Stimulated activated naive CD8-positive, alpha-beta T cell treated with anti-CD3 and anti-CD28 coated beads, Interleukin-15, Interleukin-2, amounts not matched to agents 100 ng/mL and 50 ng/mL, for 24 hours (primary cell): ENCODE data around the gene OR1F1.
A peak's percentile ranks its signal among the peaks of the same experiment; 100 is the strongest.

Experiments
- H3K27ac Mint-ChIP-seq: one replicate; pipeline ENCODE4 v1.8.0; 2021; ENCODE audit warnings: mild to moderate bottlenecking, mixed read lengths
- H3K27me3 Mint-ChIP-seq: one replicate; pipeline ENCODE4 v1.8.0; 2021; ENCODE audit warnings: mixed read lengths
- H3K36me3 Mint-ChIP-seq: one replicate; pipeline ENCODE4 v1.8.0; 2021; ENCODE audit warnings: low read depth, mixed read lengths
- H3K4me1 Mint-ChIP-seq: one replicate; pipeline ENCODE4 v1.8.0; 2021; ENCODE audit warnings: low read depth, mixed read lengths
- H3K4me3 Mint-ChIP-seq: one replicate; pipeline ENCODE4 v1.8.0; 2021; ENCODE audit warnings: mild to moderate bottlenecking, mixed read lengths
- H3K9me3 Mint-ChIP-seq: one replicate; pipeline ENCODE4 v1.8.0; 2021; ENCODE audit warnings: mixed read lengths

Gene OR1F1

GRCh38 chr16:3147046-3147756 is 40.8 kb upstream of the OR1F1 start:
- H3K4me3 Mint-ChIP-seq, result no peak overlapping the region
- H3K4me1 Mint-ChIP-seq, result peaks cover 24% of the 10 kb centered on the region
- peaks cover 5% of the 10 kb centered on the region for H3K36me3 Mint-ChIP-seq
- H3K9me3 Mint-ChIP-seq, result no peaks in the 10 kb centered on the region
- H3K27ac Mint-ChIP-seq, result no peak overlapping the region
- no peaks in the 10 kb centered on the region for H3K27me3 Mint-ChIP-seq

- no peak overlapping the region for H3K4me3 Mint-ChIP-seq
- H3K36me3 Mint-ChIP-seq, result peaks cover 3% of the 10 kb centered on the region
- no peak overlapping the region for H3K27ac Mint-ChIP-seq
- H3K9me3 Mint-ChIP-seq, result no peaks in the 10 kb centered on the region
- peaks cover 29% of the 10 kb centered on the region for H3K4me1 Mint-ChIP-seq
- peaks cover 4% of the 10 kb centered on the region for H3K27me3 Mint-ChIP-seq
These were observed 40.3 kb upstream of the OR1F1 start for GRCh38 chr16:3147757-3148104.

GRCh38 chr16:3148256-3149192 is 39.5 kb upstream of the OR1F1 start:
- Mint-ChIP-seq H3K4me3 (peak overlapping the region; percentile 86), H3K4me1 (peaks cover 31% of the 10 kb centered on the region), H3K27ac (no peak overlapping the region)

GRCh38 chr16:3149193-3149530 is 38.8 kb upstream of the OR1F1 start:
- peaks cover 5% of the 10 kb centered on the region for H3K36me3 Mint-ChIP-seq
- peak overlapping the region; percentile 86 for H3K4me3 Mint-ChIP-seq
- no peak overlapping the region for H3K27ac Mint-ChIP-seq

More at GRCh38 chr16:3148256-3149192, 39.5 kb upstream of the OR1F1 start:
- peaks cover 5% of the 10 kb centered on the region for H3K27me3 Mint-ChIP-seq
- H3K9me3 Mint-ChIP-seq, result no peaks in the 10 kb centered on the region
- H3K36me3 Mint-ChIP-seq, result peaks cover 5% of the 10 kb centered on the region

GRCh38 chr16:3149630-3150345 is 38.2 kb upstream of the OR1F1 start:
- Mint-ChIP-seq H3K4me1 (peaks cover 31% of the 10 kb centered on the region), H3K27ac (peak overlapping the region; percentile 84), H3K4me3 (peak overlapping the region; percentile 86), H3K27me3 (peaks cover 5% of the 10 kb centered on the region), H3K36me3 (peaks cover 5% of the 10 kb centered on the region), H3K9me3 (no peaks in the 10 kb centered on the region)

More at GRCh38 chr16:3149193-3149530, 38.8 kb upstream of the OR1F1 start:
- peaks cover 5% of the 10 kb centered on the region for H3K27me3 Mint-ChIP-seq
- peaks cover 31% of the 10 kb centered on the region for H3K4me1 Mint-ChIP-seq
- no peaks in the 10 kb centered on the region for H3K9me3 Mint-ChIP-seq

GRCh38 chr16:3150346-3151218 is 37.4 kb upstream of the OR1F1 start:
- Mint-ChIP-seq H3K9me3 (no peaks in the 10 kb centered on the region), H3K27me3 (peaks cover 5% of the 10 kb centered on the region), H3K4me1 (peaks cover 31% of the 10 kb centered on the region), H3K4me3 (peak overlapping the region; percentile 86), H3K27ac (peak overlapping the region; percentile 85), H3K36me3 (peaks cover 5% of the 10 kb centered on the region)

- peak overlapping the region; percentile 91 for H3K27ac Mint-ChIP-seq
- H3K36me3 Mint-ChIP-seq, result peaks cover 5% of the 10 kb centered on the region
- peaks cover 31% of the 10 kb centered on the region for H3K4me1 Mint-ChIP-seq
- peak overlapping the region; percentile 80 for H3K4me3 Mint-ChIP-seq
- no peaks in the 10 kb centered on the region for H3K9me3 Mint-ChIP-seq
- peaks cover 5% of the 10 kb centered on the region for H3K27me3 Mint-ChIP-seq
These were observed 36.1 kb upstream of the OR1F1 start for GRCh38 chr16:3152027-3152276.

GRCh38 chr16:3152277-3152990 is 35.6 kb upstream of the OR1F1 start:
- Mint-ChIP-seq H3K9me3 (no peaks in the 10 kb centered on the region), H3K27ac (peak overlapping the region; percentile 91), H3K36me3 (peaks cover 5% of the 10 kb centered on the region), H3K27me3 (peaks cover 10% of the 10 kb centered on the region), H3K4me1 (peaks cover 36% of the 10 kb centered on the region), H3K4me3 (peak overlapping the region; percentile 80)

- peaks cover 5% of the 10 kb centered on the region for H3K36me3 Mint-ChIP-seq
- peaks cover 42% of the 10 kb centered on the region for H3K4me1 Mint-ChIP-seq
- no peaks in the 10 kb centered on the region for H3K9me3 Mint-ChIP-seq
- H3K27me3 Mint-ChIP-seq, result peaks cover 15% of the 10 kb centered on the region
- peak overlapping the region; percentile 91 for H3K27ac Mint-ChIP-seq
- peak overlapping the region; percentile 80 for H3K4me3 Mint-ChIP-seq
These were observed 35.0 kb upstream of the OR1F1 start for GRCh38 chr16:3152991-3153368.

- Mint-ChIP-seq H3K27me3 (peaks cover 15% of the 10 kb centered on the region), H3K4me3 (no peak overlapping the region), H3K4me1 (peaks cover 49% of the 10 kb centered on the region), H3K9me3 (no peaks in the 10 kb centered on the region), H3K27ac (no peak overlapping the region), H3K36me3 (peaks cover 5% of the 10 kb centered on the region)
These were observed 32.8 kb upstream of the OR1F1 start for GRCh38 chr16:3155181-3155580.

GRCh38 chr16:3155972-3156371 is 32.0 kb upstream of the OR1F1 start:
- Mint-ChIP-seq H3K36me3 (peaks cover 5% of the 10 kb centered on the region), H3K4me1 (peaks cover 46% of the 10 kb centered on the region), H3K4me3 (no peak overlapping the region), H3K27me3 (peaks cover 15% of the 10 kb centered on the region), H3K27ac (no peak overlapping the region), H3K9me3 (no peaks in the 10 kb centered on the region)

GRCh38 chr16:3157229-3158025 is 30.6 kb upstream of the OR1F1 start:
- H3K4me1 Mint-ChIP-seq, result peaks cover 37% of the 10 kb centered on the region
- H3K9me3 Mint-ChIP-seq, result no peaks in the 10 kb centered on the region
- peak overlapping the region; percentile 59 for H3K27ac Mint-ChIP-seq
- peaks cover 15% of the 10 kb centered on the region for H3K27me3 Mint-ChIP-seq
- peak overlapping the region; percentile 90 for H3K4me3 Mint-ChIP-seq
- H3K36me3 Mint-ChIP-seq, result peaks cover 4% of the 10 kb centered on the region

- peaks cover 32% of the 10 kb centered on the region for H3K4me1 Mint-ChIP-seq
- no peaks in the 10 kb centered on the region for H3K36me3 Mint-ChIP-seq
- peaks cover 11% of the 10 kb centered on the region for H3K27me3 Mint-ChIP-seq
- H3K9me3 Mint-ChIP-seq, result no peaks in the 10 kb centered on the region
- H3K27ac Mint-ChIP-seq, result peak overlapping the region; percentile 59
- H3K4me3 Mint-ChIP-seq, result peak overlapping the region; percentile 90
These were observed 29.9 kb upstream of the OR1F1 start for GRCh38 chr16:3158026-3158509.
